Type B pancreatic cell (in vitro differentiated cells): ENCODE measurements around the gene FEZ2. TPM values are rescaled to one million over a fixed set of nuclear protein-coding genes. Genes with fewer than 3 reads are reported as not detected.
"Not testable (repeated sequence)": the region's sequence is repeated elsewhere in the genome, so short reads cannot be mapped to it uniquely, and the experiment has no call there.

Experiments used
- DNase-seq: peaks from one replicate; pipeline ENCODE4 v3.0.0; 2021; ENCODE audit warnings: mixed read lengths; ENCODE audit not compliant: unreplicated experiment; ENCODE audit errors: extremely low spot score
- H3K27ac Mint-ChIP-seq: 2 replicates; pipeline ENCODE4 v1.8.0; 2021; ENCODE audit warnings: mild to moderate bottlenecking, mixed read lengths
- H3K27me3 Mint-ChIP-seq: 2 replicates; pipeline ENCODE4 v1.8.0; 2021; ENCODE audit warnings: mixed read lengths
- H3K36me3 Mint-ChIP-seq: 2 replicates; pipeline ENCODE4 v1.8.0; 2021; ENCODE audit warnings: mixed read lengths
- H3K4me1 Mint-ChIP-seq: one replicate; pipeline ENCODE4 v1.8.0; 2021; ENCODE audit warnings: mixed read lengths; ENCODE audit not compliant: unreplicated experiment
- H3K4me3 Mint-ChIP-seq: 2 replicates; pipeline ENCODE4 v1.8.0; 2021; ENCODE audit warnings: mild to moderate bottlenecking, mixed read lengths
- H3K9me3 Mint-ChIP-seq: 2 replicates; pipeline ENCODE4 v1.8.0; 2021; ENCODE audit warnings: mixed read lengths
- total RNA-seq: library from RNA; stranded (reverse); gene quantifications from 2 replicates; pipeline ENCODE4 v1.2.1, GENCODE V29; 2021; ENCODE audit warnings: low replicate concordance
- TF ChIP-seq, protein P1 (sequence below): fragments of 200-600 bp; sonication (generic); conservative IDR thresholded peaks from 2 replicates; pipeline ENCODE4 v1.5.0; 2021; ENCODE audit warnings: antibody characterized with exemption, mild to moderate bottlenecking

FEZ2 gene
- total RNA-seq, 1 donor from 2014 or later, result 34.4 TPM

DNA sequence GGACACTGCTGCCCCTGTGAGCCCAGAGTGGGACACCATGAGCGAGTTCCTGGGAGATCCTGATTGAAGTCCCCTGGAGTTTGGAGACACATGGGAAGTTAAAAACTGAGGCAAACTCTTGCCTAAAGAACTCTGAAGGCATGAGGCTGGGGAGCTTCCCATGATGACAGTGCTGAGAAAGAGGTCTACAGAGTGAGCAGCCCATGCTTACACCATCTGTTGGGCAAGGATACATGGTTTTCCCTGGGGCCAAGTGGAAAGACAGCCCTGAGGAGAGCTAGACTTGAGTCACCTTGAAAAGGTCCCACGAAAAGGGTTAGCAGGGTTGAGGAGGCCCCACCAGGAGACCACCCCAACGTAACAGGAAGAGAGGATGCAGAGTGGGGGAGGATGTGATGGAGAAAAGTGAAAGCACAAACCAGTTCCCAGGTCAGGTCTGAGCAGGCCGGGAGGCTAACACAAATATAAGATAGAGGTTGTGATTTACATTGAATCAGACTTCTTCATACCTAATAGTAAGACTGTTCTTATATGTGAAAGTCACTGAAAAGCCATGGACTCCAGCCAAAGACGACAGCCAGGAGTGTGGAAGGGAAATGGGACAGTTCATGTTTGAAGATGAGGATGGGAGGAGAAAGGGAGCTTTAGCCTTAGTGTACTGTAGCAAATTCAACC, 13.5 kb upstream of the FEZ2 start:
- TF ChIP-seq, protein P1, sequence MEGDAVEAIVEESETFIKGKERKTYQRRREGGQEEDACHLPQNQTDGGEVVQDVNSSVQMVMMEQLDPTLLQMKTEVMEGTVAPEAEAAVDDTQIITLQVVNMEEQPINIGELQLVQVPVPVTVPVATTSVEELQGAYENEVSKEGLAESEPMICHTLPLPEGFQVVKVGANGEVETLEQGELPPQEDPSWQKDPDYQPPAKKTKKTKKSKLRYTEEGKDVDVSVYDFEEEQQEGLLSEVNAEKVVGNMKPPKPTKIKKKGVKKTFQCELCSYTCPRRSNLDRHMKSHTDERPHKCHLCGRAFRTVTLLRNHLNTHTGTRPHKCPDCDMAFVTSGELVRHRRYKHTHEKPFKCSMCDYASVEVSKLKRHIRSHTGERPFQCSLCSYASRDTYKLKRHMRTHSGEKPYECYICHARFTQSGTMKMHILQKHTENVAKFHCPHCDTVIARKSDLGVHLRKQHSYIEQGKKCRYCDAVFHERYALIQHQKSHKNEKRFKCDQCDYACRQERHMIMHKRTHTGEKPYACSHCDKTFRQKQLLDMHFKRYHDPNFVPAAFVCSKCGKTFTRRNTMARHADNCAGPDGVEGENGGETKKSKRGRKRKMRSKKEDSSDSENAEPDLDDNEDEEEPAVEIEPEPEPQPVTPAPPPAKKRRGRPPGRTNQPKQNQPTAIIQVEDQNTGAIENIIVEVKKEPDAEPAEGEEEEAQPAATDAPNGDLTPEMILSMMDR, result no peak
- no peak for DNase-seq
- peaks cover 12% of the 10 kb centered on the region for H3K4me1 Mint-ChIP-seq
- no peak overlapping the region for H3K27ac Mint-ChIP-seq
- H3K4me3 Mint-ChIP-seq, result no peak overlapping the region
- no peaks in the 10 kb centered on the region for H3K36me3 Mint-ChIP-seq
- no peaks in the 10 kb centered on the region for H3K27me3 Mint-ChIP-seq
- H3K9me3 Mint-ChIP-seq, result no peaks in the 10 kb centered on the region

GRCh38 chr2:36609507-36609906, 11.5 kb upstream of the FEZ2 start:
- no peaks in the 10 kb centered on the region for H3K27me3 Mint-ChIP-seq
- H3K27ac Mint-ChIP-seq, result no peak overlapping the region
- TF ChIP-seq, protein P1, result no peak
- H3K36me3 Mint-ChIP-seq, result no peaks in the 10 kb centered on the region
- H3K4me1 Mint-ChIP-seq, result peaks cover under 1% of the 10 kb centered on the region
- H3K9me3 Mint-ChIP-seq, result no peaks in the 10 kb centered on the region
- DNase-seq, result no peak
- no peak overlapping the region for H3K4me3 Mint-ChIP-seq

GRCh38 chr2:36607947-36608346, 10.0 kb upstream of the FEZ2 start:
- H3K9me3 Mint-ChIP-seq, result no peaks in the 10 kb centered on the region
- no peak for DNase-seq
- H3K36me3 Mint-ChIP-seq, result no peaks in the 10 kb centered on the region
- TF ChIP-seq, protein P1, result no peak
- H3K4me1 Mint-ChIP-seq, result no peaks in the 10 kb centered on the region
- no peak overlapping the region for H3K4me3 Mint-ChIP-seq
- H3K27me3 Mint-ChIP-seq, result no peaks in the 10 kb centered on the region
- no peak overlapping the region for H3K27ac Mint-ChIP-seq

DNA sequence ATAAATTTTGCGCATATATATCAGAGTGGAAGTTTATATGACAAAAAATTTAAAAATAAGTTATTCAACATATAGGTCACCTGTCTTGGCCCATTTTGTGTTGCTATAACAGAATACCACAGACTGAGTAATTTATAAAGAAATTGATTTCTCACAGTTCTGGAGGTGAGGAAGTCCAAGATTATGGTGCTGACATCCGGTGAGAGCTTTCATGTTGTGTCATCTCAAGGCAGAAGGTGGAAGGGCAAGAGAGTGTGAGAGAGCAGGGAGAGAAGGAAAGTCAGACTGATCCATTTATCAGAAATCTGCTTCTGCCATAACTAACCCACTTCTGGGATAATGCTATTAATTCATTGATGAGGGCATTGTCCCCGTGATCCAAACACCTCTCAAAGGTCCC, 9.0 kb upstream of the FEZ2 start:
- TF ChIP-seq, protein P1, result no peak
- Mint-ChIP-seq H3K27me3 (no peaks in the 10 kb centered on the region), H3K27ac (no peak overlapping the region)

DNA sequence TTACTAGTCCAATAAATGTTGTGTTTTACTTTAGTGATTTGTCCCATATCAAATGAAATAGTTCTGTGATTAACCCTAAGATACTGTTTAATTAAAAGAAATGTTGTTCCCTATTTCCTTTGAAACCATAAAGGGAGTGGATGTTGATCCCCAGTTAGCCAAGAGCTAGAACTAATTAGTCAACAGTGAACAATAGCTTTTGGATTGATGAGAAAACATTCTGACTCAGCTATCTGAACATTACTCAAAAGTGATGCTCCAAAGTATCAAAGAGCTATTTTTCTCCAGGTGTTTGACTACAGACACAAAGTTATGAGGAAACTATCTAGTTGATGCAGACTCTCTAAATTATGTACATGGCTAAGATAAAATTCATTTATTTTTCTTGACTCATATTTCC, 7.3 kb upstream of the FEZ2 start:
- H3K4me3 Mint-ChIP-seq, result no peak overlapping the region
- DNase-seq, result no peak
- H3K4me1 Mint-ChIP-seq, result no peaks in the 10 kb centered on the region
- H3K27me3 Mint-ChIP-seq, result no peaks in the 10 kb centered on the region
- no peaks in the 10 kb centered on the region for H3K36me3 Mint-ChIP-seq
- H3K9me3 Mint-ChIP-seq, result no peaks in the 10 kb centered on the region
- TF ChIP-seq, protein P1, result no peak
- H3K27ac Mint-ChIP-seq, result no peak overlapping the region

More for the DNA sequence above, 9.0 kb upstream of the FEZ2 start:
- Mint-ChIP-seq H3K9me3 (no peaks in the 10 kb centered on the region), H3K4me3 (no peak overlapping the region), H3K36me3 (no peaks in the 10 kb centered on the region), H3K4me1 (no peaks in the 10 kb centered on the region)
- no peak for DNase-seq

- not testable (repeated sequence) for H3K4me3 Mint-ChIP-seq, DNase-seq, H3K9me3 Mint-ChIP-seq, H3K36me3 Mint-ChIP-seq, H3K4me1 Mint-ChIP-seq, H3K27me3 Mint-ChIP-seq, H3K27ac Mint-ChIP-seq
These were observed 5.7 kb upstream of the FEZ2 start for GRCh38 chr2:36603629-36604028.
